OCI-LY3 (cell line): ENCODE measurements around the gene AGR3.

ENCODE experiments used
- H2AFZ ChIP-seq: fragments of 200-600, 300-600 bp; shearing (Covaris generic); 2 replicates; pipeline ENCODE4 v1.6.0; 2014; ENCODE audit warnings: antibody characterized with exemption, low read depth, low read length
- H3K27ac ChIP-seq: fragments of 200-600, 300-600 bp; sonication (generic); 2 replicates; pipeline ENCODE4 v1.5.1; 2014; ENCODE audit warnings: mild to moderate bottlenecking, low read length, moderate library complexity, mixed read lengths
- H3K27me3 ChIP-seq: fragments of 200-600, 300-600 bp; sonication (generic); 2 replicates; pipeline ENCODE4 v1.6.1; 2014; ENCODE audit warnings: low read depth, low read length, mixed read lengths
- H3K36me3 ChIP-seq: fragments of 200-600, 300-600 bp; sonication (generic); replicated peaks from 2 replicates; pipeline ENCODE3; 2014; ENCODE audit warnings: low read depth, low read length, mixed read lengths
- H3K4me1 ChIP-seq: fragments of 300-600, 200-600 bp; sonication (generic); 2 replicates; pipeline ENCODE4 v1.6.1; 2014; ENCODE audit warnings: low read length, mixed read lengths
- H3K4me2 ChIP-seq: fragments of 200-600, 300-600 bp; sonication (generic); 2 replicates; pipeline ENCODE4 v1.6.1; 2014; ENCODE audit warnings: low read length, mixed read lengths
- H3K4me3 ChIP-seq: fragments of 300-600, 200-600 bp; sonication (generic); 2 replicates; pipeline ENCODE4 v1.5.1; 2014; ENCODE audit warnings: antibody characterized with exemption, mild to moderate bottlenecking, low read length, moderate library complexity
- H3K79me2 ChIP-seq: fragments of 300-600, 200-600 bp; shearing (Covaris generic); 2 replicates; pipeline ENCODE4 v1.6.1; 2014; ENCODE audit warnings: mild to moderate bottlenecking, low read length, mixed read lengths
- H3K9ac ChIP-seq: fragments of 300-600, 200-600 bp; shearing (Covaris generic); 2 replicates; pipeline ENCODE4 v1.6.0; 2014; ENCODE audit warnings: mild to moderate bottlenecking, low read length, moderate library complexity
- H3K9me3 ChIP-seq: fragments of 200-600, 300-600 bp; shearing (Covaris generic); 2 replicates; pipeline ENCODE4 v1.6.1; 2014; ENCODE audit warnings: low read length, mixed read lengths; ENCODE audit not compliant: insufficient read depth
- H4K20me1 ChIP-seq: fragments of 200-600, 300-600 bp; sonication (generic); 2 replicates; pipeline ENCODE4 v1.6.1; 2016; ENCODE audit warnings: low read length, mixed read lengths; ENCODE audit not compliant: insufficient read depth
- CTCF ChIP-seq: fragments of 200-600, 300-600 bp; sonication (generic); IDR thresholded peaks from 2 replicates; pipeline ENCODE4 v1.5.1; 2014; ENCODE audit warnings: antibody characterized with exemption, low read length, low read depth
- EZH2phosphoT487 ChIP-seq: fragments of 200-600 bp; shearing (Covaris generic); IDR thresholded peaks from 2 replicates; pipeline ENCODE4 v1.6.1; 2018; ENCODE audit warnings: antibody characterized with exemption, mixed run types, low read depth

The AGR3 gene

GRCh38 chr7:16850614-16851466, 30.9 kb downstream of the AGR3 start:
- H2AFZ ChIP-seq, result no peak overlapping the region; the same call in 1 of the 2 replicates
- no peaks in the 10 kb centered on the region for H3K36me3 ChIP-seq
- TF ChIP-seq CTCF (no peak), EZH2phosphoT487 (no peak)
- no peak overlapping the region for H3K9ac ChIP-seq
- peaks cover 10% of the 10 kb centered on the region for H3K4me1 ChIP-seq
- no peaks in the 10 kb centered on the region for H3K9me3 ChIP-seq
- no peaks in the 10 kb centered on the region for H3K79me2 ChIP-seq
- H3K4me3 ChIP-seq, result peak overlapping the region; percentile 56
- no peaks in the 10 kb centered on the region for H3K27me3 ChIP-seq
- no peak overlapping the region for H3K27ac ChIP-seq
- peak overlapping the region; percentile 45 for H3K4me2 ChIP-seq
- no peaks in the 10 kb centered on the region for H4K20me1 ChIP-seq

- no peak overlapping the region for H3K9ac ChIP-seq
- H3K9me3 ChIP-seq, result no peaks in the 10 kb centered on the region
- no peaks in the 10 kb centered on the region for H4K20me1 ChIP-seq
- no peaks in the 10 kb centered on the region for H3K79me2 ChIP-seq
- no peak overlapping the region for H3K27ac ChIP-seq
- H3K4me2 ChIP-seq, result no peak overlapping the region
- TF ChIP-seq EZH2phosphoT487 (no peak), CTCF (no peak)
- H3K4me1 ChIP-seq, result peaks cover 10% of the 10 kb centered on the region
- no peaks in the 10 kb centered on the region for H3K27me3 ChIP-seq
- H3K36me3 ChIP-seq, result no peaks in the 10 kb centered on the region
- H3K4me3 ChIP-seq, result no peak overlapping the region
- H2AFZ ChIP-seq, result no peak overlapping the region
Observed at GRCh38 chr7:16849296-16850148, 32.3 kb downstream of the AGR3 start.

- no peaks in the 10 kb centered on the region for H3K9me3 ChIP-seq
- TF ChIP-seq EZH2phosphoT487, result no peak
- TF ChIP-seq CTCF, result no peak
- no peak overlapping the region for H3K9ac ChIP-seq
- no peak overlapping the region for H3K4me2 ChIP-seq
- peaks cover 10% of the 10 kb centered on the region for H3K4me1 ChIP-seq
- H3K4me3 ChIP-seq, result no peak overlapping the region
- H3K36me3 ChIP-seq, result no peaks in the 10 kb centered on the region
- no peaks in the 10 kb centered on the region for H3K27me3 ChIP-seq
- H3K27ac ChIP-seq, result no peak overlapping the region
- no peak overlapping the region for H2AFZ ChIP-seq
- H3K79me2 ChIP-seq, result no peaks in the 10 kb centered on the region
- H4K20me1 ChIP-seq, result no peaks in the 10 kb centered on the region
Observed at GRCh38 chr7:16847381-16847860, 34.4 kb downstream of the AGR3 start.
